AG04449 (cell line): ENCODE measurements around the gene PPP1R13B.

Experiments used
- CTCF ChIA-PET: fragments of 350-600 bp; formaldehyde crosslinking; extraction: SDS; loops from one replicate; lab custom pipeline; 2021; ENCODE audit warnings: antibody characterized with exemption; lab: Yijun Ruan, JAX
- POLR2A ChIA-PET: fragments of 400-600, 350-600 bp; formaldehyde crosslinking; extraction: SDS; loops from one replicate; lab custom pipeline; 2020; ENCODE audit warnings: antibody characterized with exemption, inconsistent platforms; lab: Yijun Ruan, JAX
- DNase-seq: peaks from one replicate; pipeline ENCODE4 v3.0.0-alpha.2; 2010; ENCODE audit warnings: low read depth, low spot score
- H3K4me3 ChIP-seq: 2 replicates; pipeline ENCODE4 v1.5.1; 2011; ENCODE audit warnings: low read depth, mild to moderate bottlenecking, control low read depth, low read length
- TF ChIP-seq, protein P1 (sequence below): IDR thresholded peaks from one replicate; pipeline ENCODE4 v1.5.1; 2011; ENCODE audit warnings: mild to moderate bottlenecking, moderate library complexity, low read length, control low read depth, inconsistent platforms; ENCODE audit not compliant: insufficient read depth; ENCODE audit errors: missing control alignments

The PPP1R13B gene

DNA sequence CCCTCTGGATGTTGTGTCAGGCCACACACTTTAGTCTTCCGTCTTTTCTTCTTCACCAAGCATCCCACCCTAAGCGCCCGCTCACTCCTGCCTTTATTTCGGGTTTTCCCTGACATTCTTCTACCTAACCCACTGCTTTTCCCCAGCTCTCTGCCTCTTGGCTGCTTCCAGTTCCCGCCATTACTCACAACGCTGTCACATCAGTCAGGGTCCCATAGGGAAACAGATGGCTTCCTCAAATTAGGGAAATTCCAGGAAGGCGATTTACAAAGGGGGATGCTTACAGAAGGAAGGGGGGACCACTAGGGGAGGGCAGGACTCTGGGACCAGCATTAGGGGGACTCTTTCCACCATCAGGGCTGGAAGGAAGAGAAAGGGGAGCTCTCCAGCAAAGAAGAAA, 9.2 kb upstream of the PPP1R13B start:
- no peak for DNase-seq
- POLR2A ChIA-PET: interaction anchor here (0.6 kb wide), 1 partner anchor 54 kb away, joined by 3 read pairs; no protein-coding TSS in a partner anchor
- no peak overlapping the region for H3K4me3 ChIP-seq
- TF ChIP-seq, protein P1, sequence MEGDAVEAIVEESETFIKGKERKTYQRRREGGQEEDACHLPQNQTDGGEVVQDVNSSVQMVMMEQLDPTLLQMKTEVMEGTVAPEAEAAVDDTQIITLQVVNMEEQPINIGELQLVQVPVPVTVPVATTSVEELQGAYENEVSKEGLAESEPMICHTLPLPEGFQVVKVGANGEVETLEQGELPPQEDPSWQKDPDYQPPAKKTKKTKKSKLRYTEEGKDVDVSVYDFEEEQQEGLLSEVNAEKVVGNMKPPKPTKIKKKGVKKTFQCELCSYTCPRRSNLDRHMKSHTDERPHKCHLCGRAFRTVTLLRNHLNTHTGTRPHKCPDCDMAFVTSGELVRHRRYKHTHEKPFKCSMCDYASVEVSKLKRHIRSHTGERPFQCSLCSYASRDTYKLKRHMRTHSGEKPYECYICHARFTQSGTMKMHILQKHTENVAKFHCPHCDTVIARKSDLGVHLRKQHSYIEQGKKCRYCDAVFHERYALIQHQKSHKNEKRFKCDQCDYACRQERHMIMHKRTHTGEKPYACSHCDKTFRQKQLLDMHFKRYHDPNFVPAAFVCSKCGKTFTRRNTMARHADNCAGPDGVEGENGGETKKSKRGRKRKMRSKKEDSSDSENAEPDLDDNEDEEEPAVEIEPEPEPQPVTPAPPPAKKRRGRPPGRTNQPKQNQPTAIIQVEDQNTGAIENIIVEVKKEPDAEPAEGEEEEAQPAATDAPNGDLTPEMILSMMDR: no peak
- CTCF ChIA-PET: interaction anchor here (0.8 kb wide), 1 partner anchor 221 kb away, joined by 3 read pairs; no protein-coding TSS in a partner anchor

DNA sequence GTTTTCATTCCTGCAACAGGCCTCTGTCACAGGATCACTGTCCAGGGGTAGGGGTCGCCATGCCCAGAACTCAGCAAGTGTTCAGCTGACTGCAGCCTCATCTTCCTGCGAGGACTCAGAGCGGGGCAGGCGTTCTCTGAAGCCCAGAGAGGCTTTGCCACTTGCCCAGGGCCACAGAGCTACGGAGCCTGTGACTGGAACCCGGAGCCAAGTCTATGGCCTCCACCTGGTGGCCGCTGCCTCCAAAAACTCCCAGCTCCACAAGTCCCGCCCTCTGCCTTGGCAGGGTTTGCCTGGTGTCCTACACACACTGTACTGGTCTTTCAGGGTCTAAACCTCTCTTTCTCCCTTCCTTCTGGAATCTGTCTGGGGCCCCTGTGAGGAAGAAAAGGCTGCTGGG, 8.7 kb upstream of the PPP1R13B start:
- DNase-seq: no peak
- TF ChIP-seq, protein P1: no peak
- CTCF ChIA-PET: no interaction called here
- POLR2A ChIA-PET: no interaction called here
- H3K4me3 ChIP-seq: no peak overlapping the region

DNA sequence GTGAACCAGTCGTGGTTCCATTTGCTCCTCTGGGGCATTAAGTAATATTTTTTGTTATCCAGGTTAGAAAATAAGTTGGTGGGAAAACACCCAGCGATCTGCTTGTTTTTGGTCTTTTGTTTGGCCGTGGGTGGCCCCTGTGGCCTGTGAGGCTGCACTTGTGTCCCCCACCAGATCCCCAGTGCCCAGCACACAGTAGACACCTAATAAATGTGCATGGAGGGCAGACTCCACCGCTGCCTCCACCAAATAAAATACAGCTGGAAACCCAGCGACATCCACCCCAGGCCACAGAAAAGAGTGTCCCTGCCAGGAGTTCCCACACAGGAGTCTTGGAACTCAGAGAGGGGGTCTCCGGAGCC, 8.3 kb upstream of the PPP1R13B start:
- CTCF ChIA-PET: no interaction called here
- no peak overlapping the region for H3K4me3 ChIP-seq
- TF ChIP-seq, protein P1: no peak
- no peak for DNase-seq
- POLR2A ChIA-PET: no interaction called here

DNA sequence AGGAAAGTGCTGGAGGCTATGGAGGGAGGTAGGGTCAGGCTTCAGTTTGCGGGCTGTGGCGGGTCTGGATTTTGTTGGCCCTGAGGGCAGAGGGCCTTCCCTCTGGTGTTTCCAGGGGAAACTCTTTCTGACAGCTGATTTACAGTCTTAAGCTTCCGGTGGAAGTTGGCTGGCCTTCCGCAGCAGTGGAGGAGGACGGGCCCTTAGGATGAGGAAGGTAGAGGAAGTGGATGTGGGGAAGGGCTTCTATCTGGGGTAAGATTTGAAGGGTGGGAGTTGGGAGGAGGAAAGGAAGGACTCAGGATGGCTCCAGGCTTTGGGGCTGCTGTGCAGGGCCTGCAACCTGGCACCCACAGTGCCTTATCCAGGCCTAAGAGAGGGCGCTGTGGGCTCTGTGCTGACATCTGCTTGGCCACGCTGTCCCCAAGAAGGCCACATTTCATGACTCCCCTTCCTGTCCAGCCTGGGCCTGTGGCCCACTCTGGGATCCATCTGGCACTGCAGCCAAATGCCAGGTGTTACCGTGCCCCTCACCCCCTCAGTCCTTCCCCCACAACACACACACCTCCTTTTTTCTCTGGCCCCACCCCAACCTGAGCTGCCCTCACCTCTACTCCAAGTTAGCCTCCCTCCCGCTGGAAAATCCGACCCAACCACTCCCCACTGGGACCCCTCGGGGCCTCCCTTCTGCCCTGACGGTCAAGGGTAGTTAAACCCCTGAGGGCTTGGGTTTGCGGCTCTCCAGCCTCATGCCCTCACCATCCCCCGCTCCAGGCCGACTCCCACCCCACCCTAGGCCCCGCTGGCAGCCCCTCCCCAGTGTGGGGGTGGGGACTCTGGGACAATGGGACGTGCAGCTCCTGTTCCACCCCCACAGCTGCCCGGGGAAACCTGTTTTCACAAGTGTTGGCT, 7.7 kb upstream of the PPP1R13B start:
- ChIA-PET CTCF (no interaction called here), POLR2A (no interaction called here)
- TF ChIP-seq, protein P1: no peak
- no peak overlapping the region for H3K4me3 ChIP-seq
- DNase-seq: no peak

DNA sequence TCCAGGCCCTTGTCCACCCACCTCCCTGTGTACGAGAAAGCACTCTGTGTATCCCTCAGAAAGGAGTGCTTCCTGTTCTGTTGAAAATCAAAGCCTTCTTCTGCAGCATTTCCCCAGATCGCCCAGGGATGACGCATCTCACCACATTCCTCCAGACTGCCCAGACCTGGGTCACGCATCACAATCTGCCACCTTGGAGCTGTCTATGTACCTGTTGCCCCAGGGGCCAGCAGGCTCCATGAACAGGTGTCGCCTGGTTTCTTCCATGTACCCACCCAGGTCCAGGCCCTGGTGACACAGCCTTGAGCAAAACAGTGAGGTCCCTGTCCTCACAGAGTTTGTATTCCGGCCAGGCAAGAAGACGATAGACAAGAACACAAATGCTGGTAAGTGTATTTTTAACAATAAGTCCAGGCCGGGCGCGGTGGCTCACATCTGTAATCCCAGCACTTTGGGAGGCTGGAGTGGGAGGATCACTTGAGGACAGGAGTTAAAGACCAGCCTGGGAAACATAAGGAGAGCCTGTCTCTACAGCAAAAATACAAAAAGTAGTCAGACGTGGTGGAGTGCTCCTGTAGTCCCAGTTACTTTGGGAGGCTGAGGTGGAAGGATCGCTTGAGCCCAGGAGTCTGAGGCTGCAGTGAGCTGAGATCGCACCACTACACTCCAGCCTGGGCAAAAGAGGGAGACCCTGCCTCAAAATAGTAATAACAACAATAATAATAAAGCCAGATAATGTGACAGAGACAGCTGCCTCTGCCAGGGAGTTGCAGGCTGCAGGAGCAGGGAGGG, 6.8 kb upstream of the PPP1R13B start:
- H3K4me3 ChIP-seq: no peak overlapping the region
- POLR2A ChIA-PET: no interaction called here
- CTCF ChIA-PET: no interaction called here
- TF ChIP-seq, protein P1: no peak
- no peak for DNase-seq
